GM21717 (cell line): ENCODE data around the gene TPPP.

Experiments used
- ATAC-seq: cut with Tn5 transposase; IDR thresholded peaks from one replicate; pipeline ENCODE4 v1.9.1; 2021; ENCODE audit warnings: mild to moderate bottlenecking, moderate library complexity; ENCODE audit not compliant: unreplicated experiment

Gene TPPP

DNA sequence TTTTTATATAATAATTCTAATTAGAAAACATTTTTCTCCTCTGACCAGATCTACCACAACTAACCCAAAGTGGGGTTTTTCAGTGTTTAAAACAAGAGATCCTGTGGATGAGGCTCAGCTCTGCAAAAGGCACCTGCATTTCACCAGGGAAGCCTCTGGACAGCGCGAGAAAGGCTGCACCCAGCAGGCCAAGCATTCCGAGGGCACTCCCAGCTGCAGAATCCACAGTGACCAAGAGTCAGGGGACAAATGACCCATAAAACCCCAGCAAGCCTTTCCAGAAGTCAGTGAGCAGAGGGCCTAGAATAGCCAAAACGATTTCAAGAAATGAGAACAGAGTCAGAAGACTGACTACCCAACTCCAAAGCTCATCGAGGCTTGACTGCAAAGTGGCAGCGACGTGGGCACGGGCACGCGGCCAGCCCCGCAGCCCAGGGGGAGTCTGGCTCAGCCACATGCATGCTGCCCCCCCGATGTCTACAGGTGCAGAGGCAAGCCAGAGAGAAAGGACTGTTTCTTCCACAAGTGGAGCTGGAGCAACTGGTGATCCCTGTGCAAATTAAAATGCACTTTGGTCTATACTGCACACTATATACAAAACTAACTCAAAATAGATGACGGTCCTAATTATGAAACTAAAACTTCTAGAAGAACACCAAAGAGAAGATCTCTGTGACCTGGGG is 26.2 kb downstream of the TPPP start:
- ATAC-seq: no peak

DNA sequence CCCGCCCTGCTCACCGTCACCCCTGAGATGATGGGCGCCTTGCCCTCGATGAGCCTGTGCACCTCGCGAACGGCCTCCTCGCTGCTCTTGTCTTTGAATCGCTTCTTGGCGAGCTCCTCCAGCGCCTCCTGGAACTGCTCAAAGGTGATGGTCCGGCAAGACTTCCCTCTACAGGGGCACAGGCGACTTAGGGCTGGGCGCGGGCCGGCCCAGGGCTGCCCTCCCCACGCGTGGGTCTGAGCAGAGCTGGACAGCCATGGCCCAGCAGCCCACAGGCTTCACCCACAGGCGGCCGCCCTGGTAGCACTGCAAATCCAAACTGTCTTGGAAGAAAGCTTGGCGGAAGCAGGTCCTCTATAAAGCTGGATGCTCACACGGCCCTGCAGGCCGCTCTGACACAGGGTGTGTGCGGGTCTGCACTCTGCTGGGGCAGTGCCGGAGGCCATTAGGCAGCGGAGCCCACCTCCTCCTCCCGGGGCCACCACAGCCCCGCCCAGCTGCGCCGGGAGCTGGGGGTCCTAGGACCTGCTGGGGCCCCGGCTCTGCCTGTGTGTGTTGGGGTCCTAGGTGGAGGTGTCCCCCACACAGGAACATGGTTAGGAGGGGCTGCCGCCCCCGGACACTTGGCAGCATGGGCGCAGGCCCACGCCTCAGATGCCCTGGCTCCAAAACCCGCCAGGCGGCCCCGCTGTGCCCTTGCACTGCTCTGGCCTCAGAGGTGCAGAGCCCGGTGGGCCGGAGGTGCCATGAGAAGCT is 27.0 kb downstream of the TPPP start:
- ATAC-seq: no peak

DNA sequence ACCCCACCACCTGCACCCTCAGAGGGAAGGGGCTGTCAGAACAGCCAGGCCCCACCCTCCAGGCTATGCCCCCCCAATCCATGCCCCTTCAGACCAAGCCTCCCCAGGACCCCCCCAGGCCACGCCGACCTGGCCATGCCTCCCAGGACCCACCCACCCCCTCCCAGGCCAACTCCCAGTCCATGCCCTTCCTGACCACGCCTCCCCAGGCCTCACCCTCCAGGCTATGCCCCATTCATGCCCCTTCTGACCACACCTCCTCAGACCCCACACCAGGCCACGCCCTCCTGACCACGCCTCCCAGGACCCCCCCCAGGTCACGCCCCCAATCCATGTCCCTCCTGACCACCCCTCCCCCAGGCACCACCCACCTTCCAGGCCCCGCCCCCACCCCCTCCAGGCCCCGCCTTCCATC is 27.6 kb downstream of the TPPP start:
- no peak for ATAC-seq

DNA sequence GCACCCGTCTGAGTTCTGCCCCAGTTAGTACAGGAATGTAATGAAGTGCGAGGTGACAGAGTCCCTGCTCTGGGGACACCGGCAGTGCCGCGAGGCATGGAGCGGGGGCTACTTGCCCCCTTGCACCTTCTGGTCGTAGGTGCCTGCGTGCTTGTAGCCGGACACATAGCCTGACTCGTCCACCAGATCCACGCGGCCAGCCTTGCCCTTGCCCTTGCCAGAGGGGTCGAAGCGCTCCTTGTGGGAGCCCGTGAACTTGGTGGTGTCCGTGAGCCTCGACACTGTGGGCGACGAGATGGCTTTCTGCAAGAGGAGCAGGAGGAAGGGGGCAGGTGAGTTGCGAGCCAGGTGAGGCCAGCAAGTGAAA is 28.2 kb downstream of the TPPP start:
- ATAC-seq: no peak

DNA sequence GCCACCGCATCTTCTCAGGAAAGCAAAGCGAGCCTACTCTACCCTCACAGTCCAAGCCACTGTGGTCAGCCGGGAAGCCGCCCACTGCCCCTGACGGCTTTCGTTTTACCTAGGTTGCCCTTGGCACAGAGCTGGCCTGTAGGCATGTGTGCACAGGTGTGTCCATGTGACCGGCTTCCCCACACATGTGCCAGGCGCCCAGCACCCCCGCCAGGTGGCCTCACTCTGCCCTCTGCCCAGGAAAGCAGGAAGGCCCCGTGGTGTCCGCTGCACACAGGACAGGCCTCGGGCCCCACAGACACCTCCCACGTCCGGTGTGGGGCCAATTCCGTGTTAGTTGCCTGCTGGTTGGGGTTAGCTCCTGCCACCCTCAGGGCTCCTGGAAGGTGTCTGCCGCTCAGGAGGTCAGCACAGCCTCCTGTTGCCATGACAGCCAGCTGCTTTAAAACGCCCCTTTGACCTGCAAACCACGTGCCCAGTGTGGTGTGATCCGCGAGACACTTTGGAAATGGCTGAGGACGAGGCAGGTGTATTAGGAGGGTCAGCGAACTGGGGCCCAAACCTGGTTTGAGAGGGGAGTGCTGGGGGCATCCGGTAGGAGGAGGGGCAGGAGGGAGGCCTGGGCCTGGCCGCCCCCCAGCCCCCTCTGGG is 28.7 kb downstream of the TPPP start:
- no peak for ATAC-seq

DNA sequence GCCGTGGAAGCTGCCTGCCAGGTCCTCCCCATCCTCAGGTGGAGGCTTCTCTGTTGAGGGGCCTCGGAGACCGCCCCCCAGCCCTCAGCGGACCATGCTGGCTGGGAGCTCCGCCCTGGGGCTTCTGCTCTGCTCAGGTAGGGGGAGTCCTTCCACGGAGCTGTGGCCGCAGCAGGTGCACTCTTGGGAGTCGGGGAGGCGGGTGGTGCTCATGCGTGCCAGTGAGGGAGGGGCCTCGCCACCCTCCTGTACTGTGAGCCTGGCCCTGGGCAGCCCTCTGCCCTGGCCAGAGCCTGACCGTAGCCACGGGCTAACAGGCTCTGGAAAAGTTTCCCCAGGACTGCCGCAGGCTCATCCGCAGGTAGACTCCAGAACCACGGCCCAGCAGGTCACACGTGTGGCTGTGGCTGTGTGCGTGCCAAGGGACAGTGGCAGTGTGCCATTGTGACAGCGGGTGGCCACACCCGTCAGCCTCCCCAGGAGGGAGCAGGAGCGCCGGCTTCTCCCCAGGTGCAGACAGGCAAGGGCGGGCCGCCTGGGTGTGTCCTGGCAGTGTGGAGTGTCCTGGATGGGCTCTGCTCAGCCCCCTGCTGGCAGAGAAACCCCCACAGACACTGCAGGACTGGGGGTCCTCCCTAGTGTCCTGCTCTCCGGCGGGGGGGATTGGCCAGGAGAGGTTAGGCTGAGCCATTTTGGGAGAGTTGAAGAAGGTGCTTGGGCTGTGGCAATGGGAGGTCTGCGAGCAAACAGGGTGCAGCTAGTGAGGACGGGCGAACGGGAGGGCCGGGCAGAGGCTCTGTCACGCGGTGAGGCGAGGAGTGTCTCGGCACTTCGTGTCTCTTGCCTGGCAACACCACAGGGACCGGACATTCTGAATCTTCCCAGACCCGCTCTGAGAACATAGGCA is 29.5 kb downstream of the TPPP start:
- ATAC-seq: no peak

DNA sequence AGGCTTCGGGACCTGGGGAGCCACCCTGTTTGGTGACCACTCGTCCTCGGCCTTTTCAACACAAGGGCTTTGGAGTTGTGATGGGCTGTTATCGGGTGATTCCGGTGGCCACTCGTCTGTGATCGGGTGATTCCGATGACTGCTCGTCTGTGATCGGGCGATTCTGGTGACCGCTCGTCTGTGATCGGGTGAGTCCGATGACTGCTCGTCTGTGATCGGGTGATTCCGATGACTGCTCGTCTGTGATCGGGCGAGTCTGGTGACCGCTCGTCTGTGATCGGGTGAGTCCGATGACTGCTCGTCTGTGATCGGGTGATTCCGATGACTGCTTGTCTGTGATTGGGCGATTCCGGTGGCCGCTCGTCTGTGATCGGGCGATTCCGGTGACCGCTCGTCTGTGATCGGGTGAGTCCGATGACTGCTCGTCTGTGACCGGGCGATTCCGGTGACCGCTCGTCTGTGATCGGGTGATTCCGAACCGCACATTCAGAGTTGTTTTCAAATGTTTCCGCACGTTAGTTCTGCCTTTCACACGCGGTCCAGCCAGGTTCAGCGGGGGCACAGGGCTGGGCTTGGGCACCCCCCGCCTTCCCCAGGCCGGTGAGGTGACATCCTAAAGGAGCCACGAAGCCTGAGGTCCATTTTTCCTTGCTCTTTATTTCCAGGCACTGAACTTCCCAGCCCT is 30.3 kb downstream of the TPPP start:
- ATAC-seq: no peak

DNA sequence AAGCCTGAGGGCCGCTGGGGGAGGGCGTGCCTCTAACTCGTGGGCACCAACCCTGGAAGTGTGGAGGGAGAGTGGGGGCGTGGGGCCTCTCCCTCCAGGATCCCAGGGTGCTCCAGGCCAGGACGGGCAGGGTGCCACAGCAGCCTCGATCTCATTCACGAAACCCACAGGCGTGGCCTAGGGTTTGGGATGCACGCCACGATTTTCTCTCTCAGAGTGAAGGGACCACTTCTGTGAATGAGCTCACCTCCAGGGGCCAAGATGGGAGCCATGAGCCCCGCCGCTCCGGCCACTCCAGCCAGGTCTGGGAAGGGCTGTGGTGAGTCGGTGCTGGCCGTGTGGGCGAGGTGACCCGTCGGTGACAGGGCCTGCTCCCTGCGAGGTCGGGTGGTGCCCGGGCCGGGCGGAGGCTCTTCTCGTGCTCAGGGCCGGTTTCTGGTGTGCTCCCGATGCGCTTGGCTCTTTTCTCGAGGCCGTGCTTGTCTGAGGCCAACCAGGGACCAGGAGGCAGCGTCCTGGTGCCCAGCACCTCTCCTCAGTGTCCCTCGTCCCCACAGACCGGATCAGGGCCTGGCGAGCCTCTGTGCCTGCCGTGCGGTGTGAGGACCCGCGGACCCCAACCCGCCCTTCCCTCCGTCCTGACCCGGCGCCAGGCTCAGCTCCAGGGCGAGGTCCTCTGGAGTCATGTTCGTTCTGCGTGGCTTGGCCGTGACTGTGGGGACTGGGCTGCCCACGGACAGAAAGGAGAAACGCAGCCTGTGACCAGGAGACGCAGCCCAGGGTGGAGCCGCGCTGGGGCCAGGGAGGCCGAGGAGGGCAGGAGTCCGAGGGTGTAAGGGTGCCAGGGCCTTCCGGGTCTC is 31.0 kb downstream of the TPPP start:
- no peak for ATAC-seq

DNA sequence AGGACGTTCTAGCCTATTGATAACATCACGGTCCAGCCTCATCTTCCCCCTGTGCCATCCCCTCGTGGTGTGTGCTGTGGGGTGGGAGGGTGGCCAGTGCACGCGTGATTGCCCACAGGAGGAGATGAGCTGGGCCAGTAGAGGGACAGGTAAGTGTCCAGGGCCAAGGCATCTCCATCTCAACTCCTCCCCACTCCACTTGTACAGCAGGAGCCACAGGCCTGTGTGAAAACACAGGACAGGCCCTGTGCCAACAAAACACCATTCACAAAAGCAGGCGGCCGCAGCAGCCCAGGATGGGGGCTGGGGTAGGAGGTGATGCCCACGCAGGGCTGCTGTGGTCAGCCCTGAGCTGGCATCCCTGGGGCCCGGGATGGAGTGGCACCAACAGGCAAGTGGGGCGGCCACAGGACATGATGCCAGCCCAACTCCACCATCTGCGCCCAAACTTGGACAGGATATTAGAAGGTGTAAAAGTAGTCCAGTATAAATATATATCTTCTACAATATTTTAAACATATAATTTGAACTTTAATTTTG is 32.6 kb downstream of the TPPP start:
- no peak for ATAC-seq

DNA sequence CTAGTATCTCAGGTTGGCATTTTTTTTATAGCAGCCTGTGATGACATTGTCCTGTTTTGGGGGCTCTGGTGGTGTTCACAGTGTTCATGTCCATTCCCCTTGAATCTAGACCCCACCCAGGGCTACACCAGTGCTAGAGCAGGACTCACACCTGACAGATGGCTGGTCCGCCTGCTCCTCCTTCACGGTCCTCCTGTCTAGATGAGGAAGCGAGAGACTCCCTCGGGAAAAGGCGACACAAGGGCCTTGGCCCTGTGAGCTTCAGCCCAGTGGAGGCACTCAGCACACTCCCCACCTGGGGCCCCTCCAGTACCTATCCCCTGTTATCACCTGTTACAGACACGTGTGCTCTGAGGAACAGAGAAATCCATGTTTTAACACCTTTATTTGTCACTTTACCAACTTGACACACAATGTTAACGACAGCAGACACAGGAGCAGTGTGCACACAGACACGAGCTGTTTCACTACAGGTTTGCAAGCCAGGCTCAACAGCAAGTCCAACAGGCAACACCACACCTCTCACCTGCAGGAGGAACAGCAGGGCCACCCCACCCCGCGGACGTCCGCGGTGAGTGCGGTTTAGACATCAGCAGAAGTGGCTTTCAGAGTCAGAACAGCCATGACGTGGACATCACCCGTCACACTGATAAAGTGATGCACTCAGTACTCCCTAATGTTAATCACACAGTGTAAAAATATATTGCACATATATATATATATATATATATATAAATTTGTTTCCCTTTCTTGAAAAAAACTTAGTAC is 33.5 kb downstream of the TPPP start:
- no peak for ATAC-seq

DNA sequence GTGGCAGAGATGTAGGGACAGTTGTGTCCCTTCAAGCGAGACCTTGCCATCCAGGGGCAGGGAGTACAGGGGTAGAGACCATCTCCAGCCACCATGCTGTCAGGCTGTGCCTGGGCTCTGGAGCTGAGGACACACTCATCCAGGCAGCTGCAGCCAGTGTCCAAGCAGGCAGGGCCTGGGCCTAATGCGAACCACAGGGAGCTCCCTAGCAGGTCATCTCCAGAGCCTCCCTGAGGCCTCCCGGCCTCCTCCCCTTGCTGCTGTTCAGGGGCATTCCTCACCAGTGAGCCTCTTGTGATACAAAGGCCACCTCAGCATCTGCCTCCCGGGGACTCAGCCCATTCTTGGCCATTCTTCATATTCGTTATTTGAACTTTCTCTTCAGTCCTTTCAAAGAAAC is 35.0 kb downstream of the TPPP start:
- no peak for ATAC-seq

DNA sequence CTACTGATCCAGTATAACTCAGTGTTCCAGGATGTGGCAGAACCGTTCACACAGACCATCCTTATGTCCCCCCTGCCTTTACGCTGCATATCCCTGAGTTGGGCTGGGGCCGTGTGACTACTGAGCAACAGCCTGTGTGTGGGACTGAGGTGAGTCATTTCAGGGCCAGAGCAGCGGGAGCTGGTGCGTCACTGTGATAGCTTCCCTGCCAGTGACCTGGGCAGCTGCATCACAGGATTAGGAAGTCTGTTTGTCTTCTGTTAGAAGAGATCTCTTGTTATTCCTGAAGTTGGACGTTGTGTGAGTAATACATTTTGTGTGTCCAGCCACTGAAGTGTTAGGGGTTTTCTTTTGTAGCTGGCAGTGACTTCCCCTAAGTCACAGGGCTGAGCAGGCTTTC is 35.6 kb downstream of the TPPP start:
- no peak for ATAC-seq

DNA sequence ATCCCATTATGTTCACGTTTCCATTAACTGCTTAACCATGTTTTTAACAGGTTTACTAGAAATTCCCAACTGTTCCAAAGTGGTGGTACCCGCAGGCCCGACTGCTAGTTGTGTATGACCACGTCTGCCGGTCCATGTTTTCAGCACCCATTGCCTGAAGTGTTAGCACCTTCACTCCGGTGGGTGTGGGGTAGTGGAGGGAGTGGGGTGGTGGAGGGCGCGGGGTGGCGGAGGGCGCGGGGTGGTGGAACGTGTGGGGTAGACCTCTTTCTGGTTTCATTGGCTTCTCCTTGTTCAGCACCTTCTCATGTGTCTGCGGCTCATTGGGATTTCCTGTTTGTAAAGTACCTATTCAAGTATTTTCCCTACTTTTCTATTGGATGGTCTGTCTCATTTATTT is 37.7 kb downstream of the TPPP start:
- no peak for ATAC-seq

DNA sequence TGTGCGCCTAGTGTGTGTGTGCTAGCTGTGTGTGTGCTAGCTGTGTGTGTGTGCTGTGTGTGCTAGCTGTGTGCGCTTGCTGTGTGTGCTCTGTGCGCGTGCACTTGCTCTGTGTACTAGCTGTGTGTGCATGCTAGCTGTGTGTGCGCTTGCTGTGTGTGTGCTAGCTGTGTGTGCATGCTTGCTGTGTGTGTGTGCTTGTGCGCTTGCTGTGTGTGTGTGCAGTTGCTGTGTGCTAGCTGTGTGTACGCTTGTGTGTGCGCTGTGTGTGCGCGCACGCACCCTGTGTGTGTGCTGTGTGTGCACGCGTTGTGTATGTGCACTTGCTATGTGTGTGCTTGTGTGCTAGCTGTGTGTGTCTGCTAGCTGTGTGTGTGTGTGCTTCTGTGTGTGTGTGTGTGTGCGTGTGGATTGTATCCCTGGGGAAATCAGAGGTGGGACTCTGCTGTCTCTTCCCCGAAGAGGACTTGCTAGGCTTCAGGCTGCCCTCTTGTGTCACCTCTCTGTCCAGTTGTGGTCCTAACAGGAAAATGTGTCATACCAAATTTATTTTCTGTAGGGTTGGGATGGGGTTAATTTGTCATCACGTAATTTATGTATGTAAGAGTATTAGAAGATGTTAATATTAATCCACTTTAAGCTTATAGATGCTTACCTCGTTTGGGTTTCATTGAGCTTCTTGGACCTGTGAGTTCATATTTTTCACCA is 38.9 kb downstream of the TPPP start:
- ATAC-seq: no peak

DNA sequence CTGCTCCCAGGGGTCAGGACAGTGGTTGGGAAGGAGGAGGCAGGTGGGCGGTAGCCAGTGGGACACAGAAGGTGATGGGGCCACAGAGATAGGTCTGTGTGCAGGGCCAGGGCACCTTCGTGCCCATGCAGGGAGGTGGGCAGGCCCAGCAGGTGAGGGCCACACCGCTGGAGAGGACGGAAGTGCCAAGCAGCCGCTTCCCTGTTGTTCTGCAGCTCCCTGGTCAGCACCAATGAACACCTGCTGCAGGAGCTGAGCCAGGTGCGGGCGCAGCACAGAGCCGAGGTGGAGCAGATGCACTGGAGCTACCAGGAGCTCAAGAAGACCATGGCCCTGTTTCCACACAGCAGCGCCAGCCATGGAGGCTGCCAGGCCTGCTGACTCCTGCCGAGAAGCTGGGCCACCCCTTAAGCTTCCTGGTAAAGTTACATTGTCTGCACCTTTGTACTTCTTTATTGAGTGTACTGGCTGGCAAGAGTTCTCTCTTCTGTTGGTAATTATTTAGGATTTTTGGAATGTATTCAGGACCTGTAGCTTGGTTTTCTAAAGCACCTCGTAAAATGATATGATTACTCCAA is 40.3 kb downstream of the TPPP start:
- ATAC-seq: no peak

DNA sequence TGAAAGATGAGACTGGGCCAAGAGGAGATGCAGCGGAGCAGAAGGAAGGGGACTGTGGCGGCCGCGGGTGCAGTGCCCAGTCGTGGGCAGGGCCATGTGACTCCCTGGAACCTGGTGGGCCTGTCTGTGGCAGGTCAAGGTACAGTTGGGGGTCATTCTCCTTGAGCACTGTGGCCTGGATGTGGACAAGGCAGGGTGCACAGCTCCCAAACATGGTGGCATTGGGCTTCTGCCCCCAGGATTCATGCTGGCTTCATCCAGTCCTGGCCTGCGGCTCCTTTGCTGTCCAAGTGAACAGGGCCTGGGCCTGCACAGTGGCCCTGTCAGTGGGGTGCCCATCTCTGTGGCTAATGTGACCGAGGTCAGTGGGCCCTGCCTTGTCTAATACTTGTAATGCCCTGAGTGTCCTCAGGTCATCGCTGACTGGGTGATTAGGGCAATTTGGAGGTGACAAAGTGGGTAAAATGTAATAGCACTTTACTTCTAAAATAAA is 41.1 kb downstream of the TPPP start:
- ATAC-seq: no peak

DNA sequence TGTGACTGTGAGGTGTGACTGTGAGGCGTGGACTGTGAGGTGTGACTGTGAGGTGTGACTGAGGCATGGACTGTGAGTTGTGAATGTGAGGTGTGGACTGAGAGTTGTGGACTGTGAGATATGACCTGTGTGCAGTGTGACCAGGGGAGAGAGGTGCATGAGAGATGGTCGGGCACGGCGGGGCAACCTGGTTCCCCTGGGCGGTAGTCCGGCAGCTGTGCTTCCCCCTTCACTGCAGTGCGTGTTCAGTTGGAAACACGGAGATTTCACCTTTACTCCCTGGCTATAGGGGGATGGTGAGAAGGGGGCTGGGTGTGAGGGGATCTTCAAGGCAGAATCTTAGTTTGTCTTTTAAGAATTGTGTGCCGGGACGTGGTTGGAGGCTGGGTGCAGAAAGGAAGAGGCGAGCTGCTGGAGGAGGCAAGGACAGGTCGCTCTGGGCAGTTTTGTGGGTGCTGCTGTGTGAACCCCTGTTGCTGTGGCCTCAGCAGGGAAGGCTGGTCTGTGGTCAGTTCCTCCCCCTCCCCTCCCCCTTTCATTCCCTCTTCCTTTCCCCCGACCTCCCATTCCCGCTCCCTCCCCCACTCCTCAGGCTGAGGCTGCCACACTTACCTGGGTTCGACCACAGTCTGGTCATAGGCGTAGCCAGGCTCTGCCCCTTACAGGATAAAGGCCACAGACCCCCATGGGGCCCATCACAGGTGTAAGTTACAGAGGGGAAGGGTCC is 41.7 kb downstream of the TPPP start:
- ATAC-seq: no peak
